Fibroblast of skin of right quadriceps (primary cell): Measurements from ENCODE around the gene PDE3A.
A peak's percentile ranks its signal among the peaks of the same experiment; 100 is the strongest.
"Not testable (repeated sequence)": the region's sequence is repeated elsewhere in the genome, so short reads cannot be mapped to it uniquely, and the experiment has no call there.

Experiments
- DNase-seq: peaks from one replicate; pipeline ENCODE4 v3.0.0-alpha.2; 2013

The PDE3A gene

DNA sequence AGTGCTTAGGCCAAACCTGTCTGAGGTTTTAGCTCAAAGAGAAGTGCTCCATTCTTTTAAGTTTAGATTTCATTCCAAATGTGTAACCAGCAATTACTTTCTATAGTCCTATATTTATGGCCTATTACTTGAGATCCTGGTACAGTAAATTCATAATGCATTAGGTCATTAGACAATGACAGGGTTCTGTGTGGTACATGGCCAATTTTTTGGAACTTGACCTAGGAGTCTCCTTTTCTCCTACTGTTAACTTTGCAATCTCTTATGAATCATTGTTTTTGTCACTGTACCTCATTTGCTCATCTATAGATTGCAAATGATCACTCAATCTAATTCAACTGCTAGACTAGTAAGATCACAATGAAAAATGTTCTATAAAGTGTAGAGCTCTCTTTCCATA is 136.7 kb downstream of the PDE3A start:
- DNase-seq = no peak

DNA sequence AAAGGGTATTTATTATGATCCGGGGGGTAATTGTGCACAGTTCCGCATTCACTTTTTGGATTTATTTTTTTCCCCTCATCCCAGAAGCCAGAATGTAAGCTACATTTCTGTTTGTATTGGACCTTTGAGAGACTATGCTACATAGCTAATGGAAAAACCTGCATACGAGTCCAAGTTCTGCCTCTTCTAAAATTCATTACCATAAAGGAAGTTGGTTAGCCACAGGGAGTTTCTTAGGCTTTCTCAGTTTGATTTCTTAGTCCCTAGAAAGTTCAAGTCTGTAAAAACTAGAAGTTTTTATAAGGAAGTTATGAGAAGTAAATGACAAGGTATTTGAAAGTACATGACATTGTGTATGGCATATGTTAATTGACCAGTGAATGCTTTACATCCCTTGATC is 138.7 kb downstream of the PDE3A start:
- DNase-seq = no peak

DNA sequence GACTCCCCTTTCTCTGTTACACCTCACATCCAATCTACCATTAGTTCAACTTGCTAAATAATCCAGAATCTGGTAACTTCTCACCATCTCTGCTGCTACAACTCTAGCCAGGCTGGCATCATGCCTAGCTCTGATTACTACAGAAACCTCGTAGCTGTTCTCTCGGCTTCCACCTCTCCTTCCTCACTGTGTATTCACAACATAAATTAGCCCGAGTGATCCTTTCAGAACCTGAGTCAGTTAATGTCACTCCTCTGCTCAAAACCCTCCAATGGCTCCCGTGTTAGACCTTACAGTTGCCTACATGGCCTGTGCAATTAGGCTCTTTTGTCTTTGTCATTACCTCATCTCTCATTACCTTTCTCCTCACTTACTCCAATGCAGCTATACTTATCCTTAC is 139.4 kb downstream of the PDE3A start:
- no peak for DNase-seq

DNA sequence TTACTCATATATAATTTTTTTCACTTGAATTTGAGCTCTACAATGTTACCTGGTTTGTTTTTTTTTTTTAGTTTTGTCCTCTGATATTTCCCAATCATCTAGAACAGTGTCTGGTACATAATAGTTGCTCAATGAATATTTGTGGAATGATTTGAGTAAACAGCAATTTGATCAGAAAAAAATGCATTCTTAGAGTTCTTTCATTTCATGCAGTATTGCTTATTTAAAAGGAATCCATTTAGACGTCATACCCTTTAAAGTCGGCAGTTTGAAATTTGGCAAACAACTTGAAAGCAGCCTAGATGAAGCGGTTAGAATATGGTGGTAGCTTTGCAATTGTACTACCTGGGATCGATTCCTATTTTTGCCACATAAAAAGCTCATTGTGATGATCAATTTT is 140.0 kb downstream of the PDE3A start:
- peak; percentile 44 for DNase-seq

DNA sequence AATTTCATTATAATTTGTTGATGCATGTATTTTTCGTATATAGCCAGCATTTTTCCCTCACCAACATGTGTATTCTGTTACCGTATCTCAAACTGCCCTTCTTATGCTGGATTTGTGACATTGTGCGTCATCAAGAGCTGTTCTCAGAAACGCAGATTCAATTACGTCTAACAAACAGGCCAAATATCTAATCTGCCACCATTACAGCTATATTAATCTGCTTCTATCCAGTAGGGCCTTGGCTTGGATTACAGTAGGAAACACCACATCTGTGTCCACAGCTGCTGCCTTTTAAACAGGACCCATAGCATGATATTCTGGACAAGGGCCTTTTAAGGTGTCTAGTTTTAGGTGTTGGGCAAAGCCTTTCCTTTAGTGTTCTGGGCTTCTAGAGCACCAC is 140.6 kb downstream of the PDE3A start:
- DNase-seq = no peak

DNA sequence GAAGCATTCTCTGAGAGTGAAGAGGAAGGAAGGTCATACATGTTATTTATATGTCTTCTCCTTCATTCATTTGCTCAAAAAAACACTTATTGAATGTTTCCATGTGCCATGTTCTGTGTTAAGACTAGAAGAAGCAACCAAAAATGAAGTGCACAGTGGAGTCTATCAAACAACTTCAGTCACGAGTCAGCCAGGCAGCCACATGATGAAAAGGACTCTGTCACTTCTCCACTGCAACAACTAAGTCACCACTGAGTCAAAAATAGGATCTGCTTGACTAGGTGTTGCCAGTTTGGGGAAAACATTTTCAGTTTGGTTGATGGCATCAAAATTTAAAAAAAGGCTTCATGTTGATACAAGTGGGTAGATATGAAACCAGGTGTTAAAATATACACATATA is 142.5 kb downstream of the PDE3A start:
- DNase-seq = no peak

DNA sequence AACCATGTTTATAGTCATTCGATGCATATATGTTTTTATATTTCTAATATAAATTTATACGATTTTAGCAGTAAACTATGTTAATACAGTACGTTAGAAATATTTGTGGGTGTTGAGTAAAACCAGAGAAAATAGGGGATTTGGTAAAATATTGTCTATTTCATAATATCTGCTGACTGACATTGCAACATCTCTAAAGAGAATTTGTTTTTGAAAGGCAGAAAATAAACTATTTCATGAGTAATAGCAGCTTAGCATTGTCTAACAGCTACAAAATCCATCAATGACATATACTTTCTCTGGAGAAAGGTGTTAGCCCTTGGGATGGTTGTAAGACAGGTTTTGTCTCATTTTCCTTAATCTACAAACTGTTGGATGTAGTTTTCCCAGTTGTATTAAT is 144.9 kb downstream of the PDE3A start:
- DNase-seq = no peak

DNA sequence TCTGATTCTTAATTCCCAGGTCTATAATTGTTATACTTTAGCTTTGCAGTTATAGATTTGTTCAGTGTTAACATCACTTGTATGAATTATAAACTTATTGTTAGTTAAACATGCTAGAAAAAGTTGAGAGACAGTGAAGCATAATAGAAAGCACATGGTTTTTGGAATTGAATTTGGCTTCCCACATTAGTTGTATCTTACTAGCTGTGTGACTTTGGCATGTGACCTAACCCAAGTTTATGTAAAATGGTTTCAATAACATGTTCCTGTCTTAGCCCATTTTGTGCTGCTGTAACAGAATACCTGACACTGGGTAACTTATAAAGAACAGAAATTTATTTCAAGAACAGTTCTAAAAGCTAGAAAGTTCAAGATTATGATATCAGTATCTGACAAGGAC is 146.3 kb downstream of the PDE3A start:
- no peak for DNase-seq

DNA sequence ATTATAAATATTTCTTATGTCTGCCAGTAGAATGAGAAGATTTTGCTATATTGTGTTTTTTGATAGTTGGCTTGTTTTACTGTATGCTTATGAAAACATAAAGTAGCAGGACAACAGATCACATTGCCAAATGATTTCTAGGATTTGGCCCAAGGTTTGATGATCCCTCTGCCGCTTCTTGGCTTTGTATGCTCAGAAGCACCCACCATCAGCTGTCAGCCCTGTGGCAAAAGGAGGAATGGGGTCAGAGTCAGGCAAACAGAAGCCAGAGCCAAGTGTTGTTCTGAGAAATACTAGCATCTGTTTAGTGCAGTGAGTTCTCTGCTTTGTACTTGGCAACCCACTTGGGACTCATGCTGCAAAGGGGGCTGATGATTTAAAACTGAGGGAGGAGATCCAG is 152.2 kb downstream of the PDE3A start:
- no peak for DNase-seq

DNA sequence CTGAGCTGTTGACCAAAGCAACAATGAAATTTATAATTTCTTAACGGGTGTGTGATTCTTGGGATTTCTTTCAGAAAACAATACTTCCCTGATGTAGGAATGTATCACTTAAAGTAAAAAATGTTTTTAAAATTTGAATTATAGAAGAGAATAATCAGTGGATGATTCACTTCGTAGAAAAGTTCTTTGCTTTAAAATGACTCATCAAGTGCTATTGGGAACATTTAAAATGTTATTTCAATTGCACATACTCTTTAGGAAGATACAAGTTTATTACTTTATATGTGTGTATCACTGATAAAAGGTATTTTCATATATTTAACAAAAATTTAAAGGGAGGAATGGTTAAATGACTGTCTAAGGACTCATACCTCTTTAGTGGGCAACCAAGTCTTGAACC is 155.3 kb downstream of the PDE3A start:
- peak; percentile 29 for DNase-seq

DNA sequence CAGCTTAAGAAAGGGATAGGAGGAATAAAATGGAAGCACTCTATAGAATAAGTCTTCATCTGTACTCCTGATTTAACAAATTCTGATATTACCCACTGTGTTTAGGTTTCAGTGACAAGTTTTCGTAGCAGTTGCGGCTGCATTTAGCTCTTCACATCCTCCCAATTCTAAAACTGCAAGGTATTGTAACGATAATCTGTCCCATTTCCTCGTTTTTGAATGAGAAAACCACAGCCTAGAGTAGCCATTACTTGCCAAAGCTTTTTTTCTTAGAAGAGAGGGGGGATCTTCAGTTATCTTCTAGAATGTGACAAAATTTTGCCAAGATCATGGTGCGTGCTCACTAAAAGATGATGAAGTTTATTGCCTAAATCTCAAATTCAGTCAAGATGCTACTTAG is 155.8 kb downstream of the PDE3A start:
- no peak for DNase-seq

DNA sequence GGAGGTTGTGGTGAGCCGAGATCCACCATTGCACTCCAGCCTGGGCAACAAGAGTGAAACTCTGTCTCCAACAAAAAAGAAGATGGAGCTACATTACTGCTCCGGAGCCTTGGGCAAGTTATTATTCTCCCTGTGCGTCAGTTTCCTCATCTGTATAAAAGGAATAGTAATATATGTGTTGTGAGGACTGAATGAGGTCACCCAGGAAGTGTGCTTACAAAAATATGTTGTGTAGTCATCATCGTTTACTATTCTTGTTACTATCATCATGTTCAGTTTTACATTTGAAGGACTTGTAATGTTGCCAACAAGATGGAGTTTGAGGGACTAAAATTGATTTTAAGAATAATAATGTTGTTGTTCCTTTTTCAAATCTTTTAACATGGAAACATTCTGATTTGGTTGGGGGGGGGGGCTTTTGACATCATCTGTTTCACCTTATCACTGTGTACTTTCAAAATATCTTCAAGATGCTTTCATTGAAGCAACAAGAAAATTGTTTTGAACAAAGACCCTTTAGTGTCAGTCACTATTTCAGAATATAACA is 156.8 kb downstream of the PDE3A start:
- DNase-seq = no peak

DNA sequence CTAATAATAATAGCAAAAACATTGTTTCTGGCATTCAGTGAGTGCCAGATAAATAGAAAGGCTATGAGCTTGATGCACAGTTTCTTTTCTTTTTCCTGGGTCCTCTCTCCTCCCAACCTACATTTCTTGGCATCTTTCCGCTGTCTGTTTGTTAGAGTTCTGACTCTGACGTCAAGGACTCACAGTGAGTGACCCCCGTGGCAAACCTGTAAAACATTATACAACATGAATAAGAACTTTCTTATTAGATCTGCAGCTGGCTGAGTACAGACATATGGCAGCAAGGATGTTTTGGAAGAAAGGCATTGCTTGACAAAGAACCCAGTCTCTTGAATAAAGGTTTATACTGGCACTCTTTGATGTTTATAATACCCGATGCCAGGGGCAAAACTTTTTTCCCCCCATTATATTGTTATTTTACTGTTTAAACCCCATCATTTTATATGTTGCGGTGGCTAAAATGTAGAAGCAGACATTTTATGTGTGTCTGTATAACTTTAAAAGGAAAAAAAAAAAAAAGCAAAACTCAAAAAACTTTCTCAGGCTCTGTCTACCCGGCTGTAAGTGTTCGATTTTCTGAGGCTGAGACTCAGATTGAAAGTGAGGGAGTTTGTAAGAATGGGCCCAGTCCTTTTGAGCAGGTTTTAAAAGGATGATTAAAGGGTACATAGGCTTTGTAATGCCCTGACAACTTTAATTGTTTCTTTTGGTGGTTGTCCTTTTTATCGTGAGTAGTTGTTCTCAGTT is 159.3 kb downstream of the PDE3A start:
- DNase-seq = peak; percentile 58

DNA sequence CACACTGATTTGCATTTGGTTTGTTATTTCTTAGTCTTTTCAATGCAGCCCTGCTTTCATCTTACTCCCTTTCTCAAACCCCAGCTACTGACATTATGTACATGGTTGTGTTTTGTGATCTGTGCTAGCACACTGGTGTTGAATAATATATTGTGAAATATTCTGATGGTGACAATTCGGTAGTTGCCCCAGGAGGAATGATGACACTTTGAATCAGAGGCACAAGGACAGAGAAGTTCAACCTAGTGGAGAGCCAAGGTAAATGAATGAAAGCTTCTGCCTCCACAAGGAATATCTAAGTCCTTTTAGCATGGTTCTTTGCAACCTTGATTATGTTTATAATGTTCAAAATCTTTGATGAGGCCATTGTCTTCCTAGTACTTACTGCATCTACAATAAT is 159.9 kb downstream of the PDE3A start:
- DNase-seq = no peak

DNA sequence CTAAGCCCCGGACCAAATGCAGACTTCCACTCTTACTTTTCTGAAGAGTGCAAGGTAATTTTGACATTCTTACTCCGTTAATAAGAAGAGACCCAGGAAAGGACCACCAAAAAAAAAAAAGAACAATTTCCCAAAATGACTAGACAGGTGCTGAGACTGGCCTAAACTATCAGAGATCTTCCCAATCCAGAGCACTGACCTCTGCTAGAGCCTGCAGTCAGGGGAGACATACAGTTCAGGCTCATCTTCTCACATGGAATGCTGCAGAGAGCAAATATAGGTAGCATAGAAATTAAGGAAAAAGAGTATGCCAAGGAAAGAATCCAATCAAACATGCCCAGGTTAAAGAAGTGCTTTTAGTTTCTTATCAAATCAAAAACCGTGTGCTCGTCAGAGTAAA is 177.9 kb downstream of the PDE3A start:
- no peak for DNase-seq

DNA sequence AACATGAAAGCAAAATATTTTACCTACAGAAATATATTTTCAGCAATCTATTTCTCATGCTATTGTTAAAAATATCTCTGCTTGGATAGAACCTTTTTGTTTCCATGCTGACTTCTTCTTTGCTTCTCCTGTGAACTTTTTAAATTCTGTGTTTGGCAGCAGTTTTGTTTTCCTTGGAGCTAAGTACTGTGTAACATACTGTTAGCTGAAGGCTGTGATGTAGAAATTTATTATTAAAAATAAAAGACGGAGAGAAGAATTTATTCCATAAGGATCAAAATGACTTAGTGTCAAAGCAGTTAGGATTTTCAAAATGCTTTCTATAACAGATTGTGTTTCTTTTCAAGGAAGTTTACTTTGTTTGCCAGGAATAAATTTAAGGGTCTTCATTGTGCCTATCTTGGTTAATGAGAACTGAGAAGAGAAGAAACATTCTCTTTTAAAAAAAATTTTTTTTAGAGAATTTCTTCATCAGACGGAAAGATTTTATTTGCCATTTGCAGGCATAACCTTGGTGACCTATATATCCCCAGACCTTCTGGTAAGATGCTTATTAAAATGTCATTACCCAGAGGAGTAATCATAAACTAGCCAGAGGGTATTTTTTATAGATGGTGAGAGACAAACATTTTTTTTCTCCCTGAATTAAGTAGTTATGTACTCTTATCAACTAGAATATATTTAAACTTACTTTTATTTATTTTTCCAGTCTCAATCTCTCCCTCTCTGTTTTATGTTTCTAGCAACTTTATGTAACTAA is 179.7 kb downstream of the PDE3A start:
- DNase-seq = peak; percentile 26

DNA sequence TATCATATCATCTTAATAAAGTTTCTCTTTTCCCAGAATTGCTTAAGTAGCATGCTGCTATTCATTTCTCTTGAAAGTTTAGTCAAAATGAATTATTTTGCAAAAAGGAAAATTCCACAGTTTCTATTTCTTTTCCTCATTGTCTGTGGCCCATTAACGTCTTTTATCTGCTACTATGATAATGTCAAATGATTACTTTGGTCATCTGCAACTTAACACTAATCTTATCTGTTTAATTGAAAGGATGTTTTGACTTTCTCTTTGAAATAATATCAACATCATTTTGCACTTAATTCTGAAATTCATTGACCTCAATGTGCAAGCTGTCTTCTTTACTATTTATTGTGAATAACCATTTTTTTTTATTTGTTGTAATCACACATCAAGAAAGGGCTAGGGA is 180.3 kb downstream of the PDE3A start:
- no peak for DNase-seq

DNA sequence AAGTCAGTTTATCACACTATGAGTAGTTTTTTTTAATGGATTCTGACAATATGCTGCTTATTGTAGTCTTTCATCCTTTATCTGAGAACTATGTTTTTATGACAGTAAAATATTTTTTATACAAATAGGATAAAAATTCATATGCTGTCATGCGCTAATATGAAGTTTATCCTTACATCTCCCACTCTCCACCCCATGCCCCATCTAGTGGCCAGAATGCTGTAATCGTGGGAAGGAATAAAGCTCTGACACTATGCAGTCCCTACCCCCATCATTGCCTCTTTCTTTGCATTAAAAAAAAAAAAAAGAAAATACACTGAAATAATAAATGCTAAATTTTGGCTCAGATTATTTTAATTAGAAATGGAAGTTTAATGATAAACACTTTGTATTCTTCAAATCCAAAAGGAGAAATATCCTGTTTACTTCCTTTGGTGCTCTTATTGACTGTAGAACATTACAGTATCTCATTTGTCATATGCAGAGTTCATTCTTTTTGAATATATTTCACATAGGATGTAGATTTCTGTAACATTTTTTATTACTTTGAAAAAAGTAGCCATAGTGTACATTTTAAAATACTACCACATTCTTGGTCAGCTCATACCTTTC is 180.9 kb downstream of the PDE3A start:
- DNase-seq = peak; percentile 17

DNA sequence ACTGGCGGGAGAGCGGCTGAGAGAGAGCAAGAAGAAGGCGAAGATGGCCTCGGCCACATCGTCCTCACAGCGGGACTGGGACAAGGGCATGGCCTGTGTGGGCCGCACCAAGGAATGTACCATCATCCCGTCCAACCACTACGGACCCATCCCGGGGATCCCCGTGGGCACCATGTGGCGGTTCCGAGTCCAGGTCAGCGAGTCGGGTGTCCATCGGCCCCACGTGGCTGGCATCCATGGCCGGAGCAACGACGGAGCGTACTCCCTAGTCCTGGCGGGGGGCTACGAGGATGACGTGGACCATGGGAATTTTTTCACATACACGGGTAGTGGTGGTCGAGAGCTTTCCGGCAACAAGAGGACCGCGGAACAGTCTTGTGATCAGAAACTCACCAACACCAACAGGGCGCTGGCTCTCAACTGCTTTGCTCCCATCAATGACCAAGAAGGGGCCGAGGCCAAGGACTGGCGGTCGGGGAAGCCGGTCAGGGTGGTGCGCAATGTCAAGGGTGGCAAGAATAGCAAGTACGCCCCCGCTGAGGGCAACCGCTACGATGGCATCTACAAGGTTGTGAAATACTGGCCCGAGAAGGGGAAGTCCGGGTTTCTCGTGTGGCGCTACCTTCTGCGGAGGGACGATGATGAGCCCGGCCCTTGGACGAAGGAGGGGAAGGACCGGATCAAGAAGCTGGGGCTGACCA is 183.6 kb downstream of the PDE3A start:
- DNase-seq = not testable (repeated sequence)

DNA sequence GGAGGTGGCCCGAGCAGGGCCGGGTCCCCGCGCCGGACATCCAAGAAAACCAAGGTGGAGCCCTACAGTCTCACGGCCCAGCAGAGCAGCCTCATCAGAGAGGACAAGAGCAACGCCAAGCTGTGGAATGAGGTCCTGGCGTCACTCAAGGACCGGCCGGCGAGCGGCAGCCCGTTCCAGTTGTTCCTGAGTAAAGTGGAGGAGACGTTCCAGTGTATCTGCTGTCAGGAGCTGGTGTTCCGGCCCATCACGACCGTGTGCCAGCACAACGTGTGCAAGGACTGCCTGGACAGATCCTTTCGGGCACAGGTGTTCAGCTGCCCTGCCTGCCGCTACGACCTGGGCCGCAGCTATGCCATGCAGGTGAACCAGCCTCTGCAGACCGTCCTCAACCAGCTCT is 184.2 kb downstream of the PDE3A start:
- not testable (repeated sequence) for DNase-seq

DNA sequence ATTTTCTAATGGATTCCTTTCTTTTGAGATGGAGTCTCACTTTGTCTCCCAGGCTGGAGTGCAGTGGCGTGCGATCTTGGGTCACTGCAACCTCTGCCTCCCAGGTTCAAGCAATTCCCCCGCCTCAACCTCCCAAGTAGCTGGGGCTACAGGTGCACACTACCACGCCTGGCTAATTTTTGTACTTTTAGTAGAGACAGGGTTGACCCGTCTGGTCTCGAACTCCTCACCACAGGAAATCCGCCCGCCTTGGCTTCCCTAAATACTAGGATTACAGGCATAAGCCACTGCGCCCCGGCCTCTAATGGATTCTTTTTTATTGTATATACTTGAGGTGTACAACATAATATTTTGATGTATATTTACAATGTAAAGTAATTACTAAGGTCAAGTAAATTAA is 186.7 kb downstream of the PDE3A start:
- DNase-seq = no peak

DNA sequence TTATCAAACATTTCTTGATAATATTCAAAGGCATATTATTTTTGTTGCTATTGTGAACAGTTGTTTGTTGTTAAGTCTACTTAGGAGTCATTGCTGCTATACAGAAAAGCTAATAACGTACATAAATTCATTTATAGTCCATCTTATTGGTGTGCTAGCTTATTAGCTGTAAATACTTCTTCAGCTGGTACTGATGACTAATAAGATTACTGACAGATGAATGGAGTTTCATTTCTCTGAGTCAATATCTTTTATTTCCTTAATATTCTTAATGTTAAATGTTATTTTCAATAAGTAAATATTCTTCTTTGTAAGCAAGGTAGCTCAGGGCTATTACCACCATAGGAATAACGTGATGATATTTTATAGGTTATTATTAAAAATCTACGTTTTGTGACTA is 187.4 kb downstream of the PDE3A start:
- no peak for DNase-seq

DNA sequence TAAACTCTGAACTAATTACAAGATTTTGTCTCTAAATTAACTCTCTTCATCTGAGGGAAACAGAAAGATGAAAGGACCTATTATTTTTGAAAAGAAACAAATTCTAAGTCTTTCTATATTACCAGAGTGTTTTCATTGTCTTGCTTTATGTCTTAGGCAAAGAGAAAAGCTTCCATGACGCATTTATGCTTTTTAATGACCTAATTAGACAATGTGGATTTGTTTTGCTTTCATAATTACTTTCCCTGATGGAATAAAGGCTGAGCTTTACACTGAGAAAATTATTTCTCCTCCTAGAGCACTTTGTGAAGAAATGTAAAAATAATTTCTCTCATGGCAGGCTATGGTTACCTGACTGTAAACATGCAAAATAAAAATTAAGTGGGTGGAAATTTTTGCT is 188.8 kb downstream of the PDE3A start:
- no peak for DNase-seq
